ENCODE measurements around the gene SIRPG. TPM values are rescaled to one million over a fixed set of nuclear protein-coding genes. Genes with fewer than 3 reads are reported as not detected.

Gene SIRPG
- total RNA-seq, 1 experiment from 2014 or later, result not detected

DNA sequence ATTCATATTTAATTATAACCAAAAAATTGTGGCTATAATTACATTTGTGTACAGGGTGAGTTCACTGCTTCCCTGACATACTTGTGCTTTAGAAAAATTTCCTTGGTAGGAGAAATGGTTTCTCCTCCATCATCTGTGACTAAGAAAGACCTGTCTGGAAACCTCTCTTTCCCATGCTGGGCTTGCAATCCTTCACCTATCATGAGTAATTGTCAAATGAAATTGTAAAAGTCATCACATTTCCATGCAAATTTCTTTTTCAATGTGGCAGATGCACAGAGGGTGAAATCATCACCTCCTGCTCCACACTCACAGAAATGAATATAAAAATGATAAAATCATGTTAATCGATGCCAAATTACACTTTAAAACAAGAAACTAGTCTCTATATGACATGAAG lies 36.3 kb downstream of the SIRPG start:
- no peak overlapping the region for H3T11ph ChIP-seq (ENCODE audit: low read length)
- Mint-ChIP-seq H3K9me3 (peaks cover 2 to 4% of the 10 kb centered on the region in 2 experiments), H3K36me3 (ENCODE audit: insufficient read depth in 1 of 3, low read depth in 3 of 3) (no peaks in the 10 kb centered on the region; a peak in 1 of 7 replicates), H3K4me3 (no peak overlapping the region), H3K4me1 (peaks cover 8 to 11% of the 10 kb centered on the region in 2 experiments), H3K27me3 (ENCODE audit: low read depth) (peaks cover 7% of the 10 kb centered on the region), H3K27ac (no peak overlapping the region)
- H2AFZ ChIP-seq (ENCODE audit: low read length), result no peak overlapping the region
- no peak for DNase-seq
- no peaks in the 10 kb centered on the region for H3K4me1 ChIP-seq (ENCODE audit: insufficient read depth, low read length)
- no peaks in the 10 kb centered on the region for H3K79me2 ChIP-seq (ENCODE audit: insufficient read depth, low read length)
- no peak overlapping the region for H2BK20ac ChIP-seq (ENCODE audit: low read depth, low read length, poor library complexity, severe bottlenecking)
- no peaks in the 10 kb centered on the region for H3K23me2 ChIP-seq (ENCODE audit: insufficient read length, low read depth, low read length, poor library complexity, severe bottlenecking)
- no peak overlapping the region for H3K9ac ChIP-seq (ENCODE audit: extremely low read depth, insufficient read length, low read length)
- no peaks in the 10 kb centered on the region; the same call in 1 of the 2 replicates for H3K27me3 ChIP-seq (ENCODE audit: insufficient read depth, low read length)
- H2BK12ac ChIP-seq (ENCODE audit: insufficient read length, low read depth, low read length), result no peak overlapping the region
- H2BK120ac ChIP-seq (ENCODE audit: low read depth, low read length, poor library complexity, severe bottlenecking), result no peak overlapping the region
- no peak overlapping the region for H3K4ac ChIP-seq (ENCODE audit: low read depth, low read length)
- H3K18ac ChIP-seq (ENCODE audit: insufficient read length, low read depth, low read length), result no peak overlapping the region
- no CpG with 5 or more reads among the region's 1 CpG for WGBS (ENCODE audit: extremely low coverage, insufficient read length, low lambda C conversion rate)
- H4K91ac ChIP-seq (ENCODE audit: insufficient read length, low read depth, low read length), result no peak overlapping the region
- no peaks in the 10 kb centered on the region for H4K20me1 ChIP-seq (ENCODE audit: control insufficient read depth, insufficient read depth, insufficient read length)
- no peak overlapping the region for H4K5ac ChIP-seq (ENCODE audit: insufficient read length, low read depth, low read length)
- no peak overlapping the region for H4K8ac ChIP-seq (replicated peaks; ENCODE audit: insufficient read length, low read depth, low read length)
- H3K9me3 ChIP-seq (ENCODE audit: control insufficient read depth, low read depth, low read length), result no peaks in the 10 kb centered on the region
- H3K56ac ChIP-seq (ENCODE audit: insufficient read length, low read depth, low read length), result no peak overlapping the region
- H3K14ac ChIP-seq (ENCODE audit: insufficient read depth, low read length), result no peak overlapping the region
- no peak overlapping the region for H3K23ac ChIP-seq (ENCODE audit: insufficient read length, low read depth, low read length)
- H2BK5ac ChIP-seq (ENCODE audit: insufficient read length, low read length), result no peak overlapping the region
- H3K27ac ChIP-seq (ENCODE audit: insufficient read length, low read depth, low read length), result no peak overlapping the region
- H2BK15ac ChIP-seq (ENCODE audit: low read depth, low read length), result no peak overlapping the region
- no peaks in the 10 kb centered on the region for H3K79me1 ChIP-seq (ENCODE audit: insufficient read depth, low read depth, low read length, poor library complexity, severe bottlenecking)
- H2AK5ac ChIP-seq (ENCODE audit: insufficient read length, low read length), result no peak overlapping the region
- TF ChIP-seq, protein P1, sequence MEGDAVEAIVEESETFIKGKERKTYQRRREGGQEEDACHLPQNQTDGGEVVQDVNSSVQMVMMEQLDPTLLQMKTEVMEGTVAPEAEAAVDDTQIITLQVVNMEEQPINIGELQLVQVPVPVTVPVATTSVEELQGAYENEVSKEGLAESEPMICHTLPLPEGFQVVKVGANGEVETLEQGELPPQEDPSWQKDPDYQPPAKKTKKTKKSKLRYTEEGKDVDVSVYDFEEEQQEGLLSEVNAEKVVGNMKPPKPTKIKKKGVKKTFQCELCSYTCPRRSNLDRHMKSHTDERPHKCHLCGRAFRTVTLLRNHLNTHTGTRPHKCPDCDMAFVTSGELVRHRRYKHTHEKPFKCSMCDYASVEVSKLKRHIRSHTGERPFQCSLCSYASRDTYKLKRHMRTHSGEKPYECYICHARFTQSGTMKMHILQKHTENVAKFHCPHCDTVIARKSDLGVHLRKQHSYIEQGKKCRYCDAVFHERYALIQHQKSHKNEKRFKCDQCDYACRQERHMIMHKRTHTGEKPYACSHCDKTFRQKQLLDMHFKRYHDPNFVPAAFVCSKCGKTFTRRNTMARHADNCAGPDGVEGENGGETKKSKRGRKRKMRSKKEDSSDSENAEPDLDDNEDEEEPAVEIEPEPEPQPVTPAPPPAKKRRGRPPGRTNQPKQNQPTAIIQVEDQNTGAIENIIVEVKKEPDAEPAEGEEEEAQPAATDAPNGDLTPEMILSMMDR (conservative IDR thresholded peaks at IDR 0.05), result no peak
- H3K4me2 ChIP-seq (ENCODE audit: insufficient read depth, insufficient read length, low read length), result no peak overlapping the region

Measured in H9 (cell line).